ENCODE results near the gene HMGCL.

HMGCL gene

DNA sequence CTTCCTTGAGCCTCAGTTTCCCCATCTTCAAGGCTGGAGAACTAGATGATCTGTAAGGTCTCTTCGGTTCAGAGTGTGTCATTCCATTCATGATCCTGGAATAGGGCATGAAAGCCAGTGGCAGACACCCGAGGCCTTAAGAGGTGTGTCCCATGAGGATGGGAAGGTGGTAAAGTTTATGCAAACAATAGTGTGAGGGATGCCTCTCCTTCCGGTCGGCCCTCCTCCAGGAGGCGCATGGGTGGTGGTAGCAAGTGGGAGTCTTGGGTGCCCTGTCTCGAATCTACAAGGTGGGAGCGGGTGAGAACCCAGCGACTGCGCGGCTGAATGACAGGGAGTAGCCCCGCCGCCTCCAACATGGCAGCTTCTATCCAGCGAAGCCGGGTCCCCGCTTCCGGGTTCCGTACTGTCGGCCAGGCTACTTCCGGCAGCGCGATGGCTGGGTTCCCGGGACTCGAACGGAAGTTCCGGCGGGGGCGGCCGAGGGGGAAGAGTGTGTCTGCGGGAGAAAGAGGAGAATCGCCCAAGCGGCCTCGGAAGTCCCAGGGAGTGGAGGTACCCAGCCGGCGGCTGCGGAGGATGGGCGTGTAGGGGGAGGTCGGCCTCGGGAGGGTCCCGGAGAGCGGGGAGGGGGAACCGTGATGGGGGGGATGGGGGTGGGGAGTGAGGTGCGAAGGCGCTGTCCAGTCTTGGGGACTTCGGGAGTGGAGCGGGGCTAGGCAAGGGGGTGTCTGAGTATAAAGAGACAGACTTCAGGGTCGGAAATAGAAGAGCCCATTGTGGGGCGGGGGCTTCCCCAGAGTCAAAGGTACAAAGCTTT lies 34.3 kb downstream of the HMGCL start, which contains the start of gene LYPLA2 (continued):
- TF ChIP-seq ZNF423 (tag by site-specific recombination; IDR thresholded peaks at IDR 0.05) = peak; percentile 19; the same call in 1 of the 2 replicates
- TF ChIP-seq ZNF792 (tag by site-specific recombination; IDR thresholded peaks at IDR 0.05) = no peak
- TF ChIP-seq, protein P1, sequence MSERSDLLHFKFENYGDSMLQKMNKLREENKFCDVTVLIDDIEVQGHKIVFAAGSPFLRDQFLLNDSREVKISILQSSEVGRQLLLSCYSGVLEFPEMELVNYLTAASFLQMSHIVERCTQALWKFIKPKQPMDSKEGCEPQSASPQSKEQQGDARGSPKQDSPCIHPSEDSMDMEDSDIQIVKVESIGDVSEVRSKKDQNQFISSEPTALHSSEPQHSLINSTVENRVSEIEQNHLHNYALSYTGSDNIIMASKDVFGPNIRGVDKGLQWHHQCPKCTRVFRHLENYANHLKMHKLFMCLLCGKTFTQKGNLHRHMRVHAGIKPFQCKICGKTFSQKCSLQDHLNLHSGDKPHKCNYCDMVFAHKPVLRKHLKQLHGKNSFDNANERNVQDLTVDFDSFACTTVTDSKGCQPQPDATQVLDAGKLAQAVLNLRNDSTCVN (tag by site-specific recombination; optimal IDR thresholded peaks at IDR 0.05) = peak; percentile 24

DNA sequence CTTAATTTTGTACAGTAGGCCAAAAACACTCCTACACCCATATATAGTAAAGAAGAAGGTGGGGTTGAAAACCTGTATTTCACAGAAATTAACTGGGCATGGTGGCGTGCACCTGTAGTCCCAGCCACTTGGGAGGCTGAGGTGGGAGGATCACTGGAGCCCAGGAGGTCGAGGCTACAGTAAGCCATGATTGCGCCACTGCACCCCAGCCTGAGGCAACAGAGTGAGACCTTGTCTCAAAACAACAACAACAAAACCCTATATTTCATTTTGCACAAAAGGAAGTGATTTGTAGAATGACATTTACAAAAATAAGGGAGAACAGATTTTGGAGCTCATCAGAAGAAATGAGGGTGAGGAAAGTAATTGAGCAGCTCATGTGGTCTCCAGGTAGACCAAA lies 36.5 kb downstream of the HMGCL start:
- POLR2A ChIA-PET = interaction anchor here (0.7 to 8.9 kb wide), 3 partner anchors 10 to 716 kb away, joined by 3 to 101 read pairs (median 4); partner anchors contain the start of gene PITHD1
- Histone ChIP-seq H3K4me1 (ENCODE audit: control insufficient read depth, insufficient read depth, low read length) (peaks cover 9% of the 10 kb centered on the region; the same call in 1 of the 2 replicates), H3K27ac (ENCODE audit: extremely low read depth, low read depth, low read length) (0 out of 2 replicates have a peak overlapping the region, but pooled peaks have one; percentile 11), H3K4me3 (ENCODE audit: low read depth, low read length) (no peak overlapping the region), H3K36me3 (ENCODE audit: control insufficient read depth in 2 of 2, insufficient read depth in 1 of 2, low read length in 2 of 2) (peaks cover 21 to 67% of the 10 kb centered on the region in 2 experiments), H3K9me3 (ENCODE audit: control insufficient read depth, insufficient read depth, low read depth, low read length) (no peaks in the 10 kb centered on the region)
- CTCF ChIA-PET = interaction anchor here (1.5 kb wide), 1 partner anchor 21 kb away, joined by 4 read pairs; no protein-coding TSS in a partner anchor
- TF ChIP-seq, protein P2, sequence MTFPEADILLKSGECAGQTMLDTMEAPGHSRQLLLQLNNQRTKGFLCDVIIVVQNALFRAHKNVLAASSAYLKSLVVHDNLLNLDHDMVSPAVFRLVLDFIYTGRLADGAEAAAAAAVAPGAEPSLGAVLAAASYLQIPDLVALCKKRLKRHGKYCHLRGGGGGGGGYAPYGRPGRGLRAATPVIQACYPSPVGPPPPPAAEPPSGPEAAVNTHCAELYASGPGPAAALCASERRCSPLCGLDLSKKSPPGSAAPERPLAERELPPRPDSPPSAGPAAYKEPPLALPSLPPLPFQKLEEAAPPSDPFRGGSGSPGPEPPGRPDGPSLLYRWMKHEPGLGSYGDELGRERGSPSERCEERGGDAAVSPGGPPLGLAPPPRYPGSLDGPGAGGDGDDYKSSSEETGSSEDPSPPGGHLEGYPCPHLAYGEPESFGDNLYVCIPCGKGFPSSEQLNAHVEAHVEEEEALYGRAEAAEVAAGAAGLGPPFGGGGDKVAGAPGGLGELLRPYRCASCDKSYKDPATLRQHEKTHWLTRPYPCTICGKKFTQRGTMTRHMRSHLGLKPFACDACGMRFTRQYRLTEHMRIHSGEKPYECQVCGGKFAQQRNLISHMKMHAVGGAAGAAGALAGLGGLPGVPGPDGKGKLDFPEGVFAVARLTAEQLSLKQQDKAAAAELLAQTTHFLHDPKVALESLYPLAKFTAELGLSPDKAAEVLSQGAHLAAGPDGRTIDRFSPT (tag by site-specific recombination; IDR thresholded peaks at IDR 0.05) = no peak
- TF ChIP-seq ZNF114 (tag by site-specific recombination; IDR thresholded peaks at IDR 0.05) = no peak
- no peak for TF ChIP-seq RBAK (tag by site-specific recombination; IDR thresholded peaks at IDR 0.05)
- TF ChIP-seq ZNF776 (tag by site-specific recombination; IDR thresholded peaks at IDR 0.05; ENCODE audit: borderline replicate concordance) = no peak
- TF ChIP-seq, protein P3, sequence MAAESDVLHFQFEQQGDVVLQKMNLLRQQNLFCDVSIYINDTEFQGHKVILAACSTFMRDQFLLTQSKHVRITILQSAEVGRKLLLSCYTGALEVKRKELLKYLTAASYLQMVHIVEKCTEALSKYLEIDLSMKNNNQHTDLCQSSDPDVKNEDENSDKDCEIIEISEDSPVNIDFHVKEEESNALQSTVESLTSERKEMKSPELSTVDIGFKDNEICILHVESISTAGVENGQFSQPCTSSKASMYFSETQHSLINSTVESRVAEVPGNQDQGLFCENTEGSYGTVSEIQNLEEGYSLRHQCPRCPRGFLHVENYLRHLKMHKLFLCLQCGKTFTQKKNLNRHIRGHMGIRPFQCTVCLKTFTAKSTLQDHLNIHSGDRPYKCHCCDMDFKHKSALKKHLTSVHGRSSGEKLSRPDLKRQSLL (tag by site-specific recombination; IDR thresholded peaks at IDR 0.05) = no peak
- TF ChIP-seq ZNF530 (tag by site-specific recombination; IDR thresholded peaks at IDR 0.05; ENCODE audit: low read depth) = no peak
- TF ChIP-seq ZNF174 (tag by site-specific recombination; IDR thresholded peaks at IDR 0.05) = no peak
- TF ChIP-seq SCRT1 (tag by site-specific recombination; IDR thresholded peaks at IDR 0.05; ENCODE audit: borderline replicate concordance) = no peak
- TF ChIP-seq, protein P4, sequence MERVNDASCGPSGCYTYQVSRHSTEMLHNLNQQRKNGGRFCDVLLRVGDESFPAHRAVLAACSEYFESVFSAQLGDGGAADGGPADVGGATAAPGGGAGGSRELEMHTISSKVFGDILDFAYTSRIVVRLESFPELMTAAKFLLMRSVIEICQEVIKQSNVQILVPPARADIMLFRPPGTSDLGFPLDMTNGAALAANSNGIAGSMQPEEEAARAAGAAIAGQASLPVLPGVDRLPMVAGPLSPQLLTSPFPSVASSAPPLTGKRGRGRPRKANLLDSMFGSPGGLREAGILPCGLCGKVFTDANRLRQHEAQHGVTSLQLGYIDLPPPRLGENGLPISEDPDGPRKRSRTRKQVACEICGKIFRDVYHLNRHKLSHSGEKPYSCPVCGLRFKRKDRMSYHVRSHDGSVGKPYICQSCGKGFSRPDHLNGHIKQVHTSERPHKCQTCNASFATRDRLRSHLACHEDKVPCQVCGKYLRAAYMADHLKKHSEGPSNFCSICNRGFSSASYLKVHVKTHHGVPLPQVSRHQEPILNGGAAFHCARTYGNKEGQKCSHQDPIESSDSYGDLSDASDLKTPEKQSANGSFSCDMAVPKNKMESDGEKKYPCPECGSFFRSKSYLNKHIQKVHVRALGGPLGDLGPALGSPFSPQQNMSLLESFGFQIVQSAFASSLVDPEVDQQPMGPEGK (tag by site-specific recombination; IDR thresholded peaks at IDR 0.05) = no peak
- TF ChIP-seq ZNF221 (tag by site-specific recombination; IDR thresholded peaks at IDR 0.05; ENCODE audit: borderline replicate concordance) = no peak
- no peak for TF ChIP-seq ZBTB1 (tag by site-specific recombination; IDR thresholded peaks at IDR 0.05)
- no peak for TF ChIP-seq ZNF324 (tag by site-specific recombination; IDR thresholded peaks at IDR 0.05)
- TF ChIP-seq, protein P5, sequence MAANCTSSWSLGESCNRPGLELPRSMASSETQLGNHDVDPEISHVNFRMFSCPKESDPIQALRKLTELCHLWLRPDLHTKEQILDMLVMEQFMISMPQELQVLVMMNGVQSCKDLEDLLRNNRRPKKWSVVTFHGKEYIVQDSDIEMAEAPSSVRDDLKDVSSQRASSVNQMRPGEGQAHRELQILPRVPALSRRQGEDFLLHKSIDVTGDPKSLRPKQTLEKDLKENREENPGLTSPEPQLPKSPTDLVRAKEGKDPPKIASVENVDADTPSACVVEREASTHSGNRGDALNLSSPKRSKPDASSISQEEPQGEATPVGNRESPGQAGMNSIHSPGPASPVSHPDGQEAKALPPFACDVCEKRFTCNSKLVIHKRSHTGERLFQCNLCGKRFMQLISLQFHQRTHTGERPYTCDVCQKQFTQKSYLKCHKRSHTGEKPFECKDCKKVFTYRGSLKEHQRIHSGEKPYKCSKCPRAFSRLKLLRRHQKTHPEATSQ (tag by site-specific recombination; IDR thresholded peaks at IDR 0.05) = no peak
- TF ChIP-seq, protein P6, sequence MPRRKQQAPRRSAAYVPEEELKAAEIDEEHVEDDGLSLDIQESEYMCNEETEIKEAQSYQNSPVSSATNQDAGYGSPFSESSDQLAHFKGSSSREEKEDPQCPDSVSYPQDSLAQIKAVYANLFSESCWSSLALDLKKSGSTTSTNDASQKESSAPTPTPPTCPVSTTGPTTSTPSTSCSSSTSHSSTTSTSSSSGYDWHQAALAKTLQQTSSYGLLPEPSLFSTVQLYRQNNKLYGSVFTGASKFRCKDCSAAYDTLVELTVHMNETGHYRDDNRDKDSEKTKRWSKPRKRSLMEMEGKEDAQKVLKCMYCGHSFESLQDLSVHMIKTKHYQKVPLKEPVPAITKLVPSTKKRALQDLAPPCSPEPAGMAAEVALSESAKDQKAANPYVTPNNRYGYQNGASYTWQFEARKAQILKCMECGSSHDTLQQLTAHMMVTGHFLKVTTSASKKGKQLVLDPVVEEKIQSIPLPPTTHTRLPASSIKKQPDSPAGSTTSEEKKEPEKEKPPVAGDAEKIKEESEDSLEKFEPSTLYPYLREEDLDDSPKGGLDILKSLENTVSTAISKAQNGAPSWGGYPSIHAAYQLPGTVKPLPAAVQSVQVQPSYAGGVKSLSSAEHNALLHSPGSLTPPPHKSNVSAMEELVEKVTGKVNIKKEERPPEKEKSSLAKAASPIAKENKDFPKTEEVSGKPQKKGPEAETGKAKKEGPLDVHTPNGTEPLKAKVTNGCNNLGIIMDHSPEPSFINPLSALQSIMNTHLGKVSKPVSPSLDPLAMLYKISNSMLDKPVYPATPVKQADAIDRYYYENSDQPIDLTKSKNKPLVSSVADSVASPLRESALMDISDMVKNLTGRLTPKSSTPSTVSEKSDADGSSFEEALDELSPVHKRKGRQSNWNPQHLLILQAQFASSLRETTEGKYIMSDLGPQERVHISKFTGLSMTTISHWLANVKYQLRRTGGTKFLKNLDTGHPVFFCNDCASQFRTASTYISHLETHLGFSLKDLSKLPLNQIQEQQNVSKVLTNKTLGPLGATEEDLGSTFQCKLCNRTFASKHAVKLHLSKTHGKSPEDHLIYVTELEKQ (tag by site-specific recombination; IDR thresholded peaks at IDR 0.05; ENCODE audit: borderline replicate concordance) = no peak

Data from HEK293 (cell line).